Fibroblast of the aortic adventitia (primary cell): ENCODE measurements around the gene ARID5B. TPM values are rescaled to one million over a fixed set of nuclear protein-coding genes. Genes with fewer than 3 reads are reported as not detected.

ENCODE experiments used
- DNase-seq: peaks from one replicate; pipeline ENCODE4 v3.0.0-alpha.2; 2010; ENCODE audit warnings: low read depth
- H3K4me3 ChIP-seq: 2 replicates; pipeline ENCODE4 v1.5.1; 2011; ENCODE audit warnings: low read depth, mild to moderate bottlenecking, control low read depth, low read length, moderate library complexity
- CTCF ChIP-seq: IDR thresholded peaks from 2 replicates; pipeline ENCODE4 v1.5.1; 2011; ENCODE audit warnings: mild to moderate bottlenecking, low read length, control low read depth, inconsistent platforms; ENCODE audit not compliant: insufficient read depth
- total RNA-seq: library from RNA; depleted of rRNA; stranded (reverse); fragments of >200 nt; gene quantifications from 2 replicates; pipeline ENCODE4 v1.2.3, GENCODE V29; 2012; ENCODE audit warnings: low replicate concordance

Gene ARID5B
- total RNA-seq, 1 donor = 87.9 TPM

- no peak for TF ChIP-seq CTCF
- no peak for DNase-seq
- H3K4me3 ChIP-seq = no peak overlapping the region
Observed at GRCh38 chr10:62068464-62068863, 167.0 kb downstream of the ARID5B start.

- no peak for TF ChIP-seq CTCF
- H3K4me3 ChIP-seq = no peak overlapping the region
- DNase-seq = no peak
Observed at GRCh38 chr10:62069452-62070178, 168.1 kb downstream of the ARID5B start.

GRCh38 chr10:62071846-62072281 is 170.4 kb downstream of the ARID5B start:
- DNase-seq = no peak
- no peak overlapping the region for H3K4me3 ChIP-seq
- no peak for TF ChIP-seq CTCF

- TF ChIP-seq CTCF = no peak
- no peak for DNase-seq
- no peak overlapping the region for H3K4me3 ChIP-seq
Observed at GRCh38 chr10:62072901-62073300, 171.4 kb downstream of the ARID5B start.

- no peak for TF ChIP-seq CTCF
- no peak for DNase-seq
- H3K4me3 ChIP-seq = no peak overlapping the region
Observed at GRCh38 chr10:62073429-62073828, 171.9 kb downstream of the ARID5B start.

GRCh38 chr10:62075414-62075813 is 173.9 kb downstream of the ARID5B start:
- TF ChIP-seq CTCF = no peak
- no peak for DNase-seq
- no peak overlapping the region for H3K4me3 ChIP-seq

GRCh38 chr10:62075912-62076311 is 174.4 kb downstream of the ARID5B start:
- DNase-seq = no peak
- no peak overlapping the region for H3K4me3 ChIP-seq
- no peak for TF ChIP-seq CTCF
